GM04503 (cell line): ENCODE results near the gene OCSTAMP.

Source experiments
- DNase-seq: peaks from one replicate; pipeline ENCODE4 v3.0.0-alpha.2; 2012; ENCODE audit warnings: low read depth

The OCSTAMP gene, protein sequence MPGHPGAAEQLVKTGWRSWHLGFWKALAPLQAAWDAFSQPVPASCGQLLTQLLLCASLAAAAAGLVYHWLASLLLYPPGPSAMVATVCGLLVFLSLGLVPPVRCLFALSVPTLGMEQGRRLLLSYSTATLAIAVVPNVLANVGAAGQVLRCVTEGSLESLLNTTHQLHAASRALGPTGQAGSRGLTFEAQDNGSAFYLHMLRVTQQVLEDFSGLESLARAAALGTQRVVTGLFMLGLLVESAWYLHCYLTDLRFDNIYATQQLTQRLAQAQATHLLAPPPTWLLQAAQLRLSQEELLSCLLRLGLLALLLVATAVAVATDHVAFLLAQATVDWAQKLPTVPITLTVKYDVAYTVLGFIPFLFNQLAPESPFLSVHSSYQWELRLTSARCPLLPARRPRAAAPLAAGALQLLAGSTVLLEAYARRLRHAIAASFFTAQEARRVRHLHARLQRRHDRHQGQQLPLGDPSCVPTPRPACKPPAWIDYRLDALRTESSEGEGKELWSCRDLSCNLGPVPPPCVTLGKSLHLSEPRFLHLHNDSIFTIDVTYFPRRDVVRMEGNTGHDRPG

DNA sequence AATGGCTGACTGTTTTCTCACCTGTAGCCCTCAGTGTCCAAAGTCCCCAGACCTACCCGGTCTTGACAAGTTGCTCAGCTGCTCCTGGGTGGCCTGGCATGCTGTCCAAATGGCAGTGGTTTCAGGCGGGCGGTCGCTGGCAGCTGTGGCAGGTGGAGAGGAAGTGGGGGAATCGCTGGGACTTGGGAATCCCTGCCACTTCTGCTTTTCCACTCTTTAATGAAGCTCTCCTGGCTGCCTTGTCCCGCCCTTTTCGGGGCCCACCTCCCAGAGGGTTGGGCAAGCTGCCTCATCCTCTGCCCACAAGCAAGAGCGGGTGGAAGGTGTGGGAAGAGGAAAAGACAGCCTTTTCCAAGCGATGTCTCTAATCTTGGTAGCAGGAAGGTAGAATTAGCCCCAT is at the start of gene OCSTAMP:
TSS of gene OCSTAMP (minus strand) at position 194 of the 400 bp plus-strand sequence. CDS start at position 100, 94 bp downstream.
- no peak for DNase-seq

DNA sequence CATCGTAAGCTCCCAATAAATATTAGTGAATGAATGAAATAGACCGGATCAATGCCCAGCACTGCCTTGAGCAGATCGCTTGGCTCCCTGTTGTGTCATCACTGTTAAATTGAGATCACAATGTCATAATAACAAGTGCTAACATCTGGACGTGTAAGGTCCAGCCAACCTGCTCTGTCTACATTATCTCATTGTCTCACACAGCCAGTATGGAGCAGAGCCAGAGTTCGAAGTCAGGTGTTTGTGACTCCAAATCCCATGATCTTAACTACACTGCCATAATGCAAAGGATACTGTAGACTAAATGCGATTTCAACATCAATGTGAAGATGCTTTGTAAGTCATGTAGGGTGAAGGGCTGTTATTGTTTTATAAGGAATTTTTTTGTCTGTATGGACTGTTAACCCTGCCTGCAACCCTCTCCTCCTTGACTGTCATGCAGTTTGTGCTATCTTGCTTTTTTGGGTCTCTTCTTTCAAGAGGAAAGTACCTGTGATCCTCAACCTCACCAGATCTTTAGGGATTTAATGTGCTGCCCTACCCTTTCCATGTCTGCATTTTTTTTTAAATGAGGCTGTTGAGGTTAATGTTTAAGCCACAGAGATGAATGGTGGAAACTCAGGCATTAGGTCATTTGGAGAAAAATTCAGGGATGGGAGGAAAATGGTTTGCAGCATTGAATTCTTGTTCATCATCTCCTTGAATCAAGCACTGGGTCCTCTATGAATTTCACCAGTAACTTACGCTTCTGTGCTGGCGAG is 49.0 kb upstream of the OCSTAMP start:
- no peak for DNase-seq

GRCh38 chr20:46595933-46596332 is 45.5 kb upstream of the OCSTAMP start:
- no peak for DNase-seq

- DNase-seq = no peak
These were observed 44.3 kb upstream of the OCSTAMP start for GRCh38 chr20:46594725-46595124.

- DNase-seq = no peak
These were observed 42.3 kb upstream of the OCSTAMP start for GRCh38 chr20:46592580-46593362.

- DNase-seq = no peak
These were observed 40.0 kb upstream of the OCSTAMP start for GRCh38 chr20:46590443-46590842.

- DNase-seq = no peak
These were observed 38.4 kb upstream of the OCSTAMP start for GRCh38 chr20:46588532-46589511.

GRCh38 chr20:46587986-46588385 is 37.5 kb upstream of the OCSTAMP start:
- DNase-seq = no peak

DNA sequence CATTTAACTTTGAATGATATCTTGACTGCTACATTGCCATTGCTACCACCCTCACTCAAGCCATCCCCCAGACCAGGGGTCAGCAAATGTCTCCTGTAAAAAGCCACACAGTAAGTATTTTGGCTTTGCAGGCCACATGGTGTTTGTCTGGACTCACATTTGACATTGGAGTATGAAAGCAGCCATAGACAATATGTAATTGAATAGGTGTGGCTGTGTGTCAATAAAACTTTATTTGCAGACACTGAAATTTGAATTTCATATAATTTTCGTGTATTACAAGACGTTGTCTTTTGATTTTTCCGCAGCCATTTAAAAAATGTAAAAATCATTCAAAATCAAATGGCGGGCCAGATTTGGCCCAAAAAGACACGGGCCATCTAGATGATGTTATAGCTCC is 36.3 kb upstream of the OCSTAMP start:
- no peak for DNase-seq

DNA sequence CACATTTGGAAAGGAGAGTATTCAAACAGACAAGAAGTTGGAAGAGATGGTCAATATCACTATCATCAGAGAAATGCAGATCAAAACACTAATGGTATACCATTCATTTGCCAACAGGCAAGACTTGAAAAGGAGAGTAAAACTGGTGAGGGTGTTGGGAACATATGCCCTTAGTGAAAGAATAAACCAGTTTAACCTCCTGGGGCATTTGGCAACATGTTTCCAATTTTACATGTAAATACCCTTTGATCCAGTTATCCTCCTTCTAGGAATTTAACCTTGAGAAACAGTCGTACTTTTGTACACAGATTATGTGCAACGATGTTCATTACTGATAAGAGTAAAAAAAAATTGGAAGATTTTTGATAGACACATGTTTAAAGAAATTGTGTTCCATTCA is 34.1 kb upstream of the OCSTAMP start:
- no peak for DNase-seq

- DNase-seq = no peak
These were observed 33.2 kb upstream of the OCSTAMP start for GRCh38 chr20:46583411-46584214.

- DNase-seq = no peak
These were observed 32.2 kb upstream of the OCSTAMP start for GRCh38 chr20:46582648-46583047.

DNA sequence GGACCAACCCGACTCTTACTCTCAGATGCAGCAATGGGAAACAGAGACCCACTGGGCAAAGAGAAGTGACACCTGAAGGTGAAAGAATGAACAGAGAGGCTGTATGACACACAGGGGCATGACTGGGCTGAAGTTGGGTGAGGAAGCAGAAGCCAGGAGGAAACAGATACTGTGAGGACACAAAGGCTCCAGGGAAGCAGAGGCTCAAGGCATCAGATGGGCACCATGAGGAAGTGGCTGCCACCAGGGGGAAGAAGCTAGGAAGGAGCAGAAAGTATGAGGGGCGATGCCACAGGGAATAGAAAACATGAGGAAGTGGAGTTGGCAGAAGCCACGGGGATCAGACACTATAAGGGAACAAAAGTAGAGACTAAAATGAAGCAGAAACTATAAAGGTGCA is 30.9 kb upstream of the OCSTAMP start:
- DNase-seq = no peak

DNA sequence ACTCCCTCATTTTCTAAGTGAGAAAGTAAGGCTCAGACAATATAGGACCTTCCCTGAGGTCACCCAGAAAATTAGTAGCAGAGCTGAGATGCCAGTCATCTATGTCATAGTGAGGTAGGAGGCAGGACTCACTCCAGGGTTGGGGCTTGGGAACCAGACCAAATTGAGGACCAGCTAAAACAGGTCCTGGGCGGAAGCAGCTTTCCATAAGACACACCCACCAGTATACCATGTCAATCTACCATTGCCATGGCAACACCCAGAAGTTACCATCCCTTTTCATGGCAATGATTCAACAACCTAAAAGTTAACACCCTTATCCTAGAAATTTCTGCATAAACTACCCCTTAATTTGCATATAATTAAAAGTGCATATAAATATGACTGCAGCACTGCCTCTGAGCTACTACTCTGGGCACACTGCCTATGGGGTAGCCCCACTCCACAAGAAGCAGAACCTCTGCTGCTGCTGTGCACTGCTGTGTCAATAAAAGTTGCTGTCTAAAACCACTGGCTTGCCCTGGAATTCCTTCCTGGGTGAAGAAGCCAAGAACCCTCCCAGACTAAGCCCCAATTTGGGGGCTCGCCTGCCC is 30.3 kb upstream of the OCSTAMP start:
- DNase-seq = no peak

- no peak for DNase-seq
These were observed 28.3 kb upstream of the OCSTAMP start for GRCh38 chr20:46578745-46579144.

- no peak for DNase-seq
These were observed 26.4 kb upstream of the OCSTAMP start for GRCh38 chr20:46576774-46577395.

GRCh38 chr20:46575937-46576461 is 25.5 kb upstream of the OCSTAMP start:
- no peak for DNase-seq

DNA sequence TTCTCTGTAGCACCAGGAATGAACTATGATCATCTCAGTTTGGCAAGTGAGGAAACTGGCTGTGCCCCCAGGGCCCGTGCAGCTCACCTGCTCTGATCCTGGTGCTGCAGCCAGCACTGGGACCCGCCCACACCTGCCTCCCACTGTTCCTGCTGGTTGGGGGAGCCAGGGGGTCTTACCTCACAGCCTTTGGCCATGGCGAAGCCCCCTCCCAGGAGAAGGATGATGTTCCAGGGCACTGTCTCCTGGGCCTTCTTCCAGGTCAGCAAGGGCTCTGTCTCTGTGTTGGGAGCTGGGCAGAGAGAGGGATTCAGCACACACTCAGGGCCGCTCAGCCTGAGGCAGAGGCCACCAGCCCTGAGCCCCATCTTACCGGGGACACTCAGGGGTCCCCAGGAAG is 24.9 kb upstream of the OCSTAMP start:
- no peak for DNase-seq
